K562 (cell line): Measurements from ENCODE around the gene UBE2S. TPM values are rescaled to one million over a fixed set of nuclear protein-coding genes. Genes with fewer than 3 reads are reported as not detected.
A peak's percentile ranks its signal among the peaks of the same experiment; 100 is the strongest.

Experiments
- ATAC-seq: fragments of 200-7000 bp; cut with Tn5 transposase; 3 replicates; pipeline ENCODE4 v1.9.1; 2020; ENCODE audit warnings: moderate library complexity
- BruUV-seq: library from RNA; stranded (reverse); fragments of 400-500 nt; replicated peaks from 2 replicates; lab custom pipeline; 2021; lab: Mats Ljungman, UMichigan
- CTCF ChIA-PET: fragments of 300-600 bp; formaldehyde crosslinking; extraction: SDS; loops from one replicate; lab custom pipeline; 2021; ENCODE audit warnings: low intra/inter-chr PET ratio; lab: Yijun Ruan, JAX
- POLR2A ChIA-PET: fragments of 300-600, 350-650 bp; sonication (Branson Sonifier 250); formaldehyde crosslinking; extraction: SDS; loops from one replicate; lab custom pipeline; 2021; ENCODE audit warnings: antibody characterized with exemption, inconsistent platforms; lab: Yijun Ruan, JAX
- DNase-seq, 4 experiments: peaks; one replicate each; pipeline versions ENCODE4 v3.0.0 to v3.0.0-alpha.2; 2011 to 2018; ENCODE audit warnings: low spot score in 3 of 4, mixed read lengths in 3 of 4; ENCODE audit errors: extremely low read depth in 1 of 4
- FAIRE-seq: peaks from 2 replicates; lab custom pipeline; 2011; peaks lifted over from hg19 to GRCh38; lab: Jason Lieb, UNC
- H2AFZ ChIP-seq: 2 replicates; pipeline ENCODE4 v1.6.0; 2011; ENCODE audit warnings: low read depth, low read length, control low read depth, inconsistent platforms
- H3K27ac ChIP-seq: fragments of 200-600 bp; 3 replicates; pipeline ENCODE4 v1.8.0; 2011; ENCODE audit warnings: low read depth, mild to moderate bottlenecking, control low read depth, inconsistent platforms, low read length, moderate library complexity, mixed read lengths; ENCODE audit errors: extremely low read depth
- H3K27me3 ChIP-seq, 2 experiments: fragments of 300-600 bp in 1 of 2; 2 replicates in 1 of 2; 3 replicates in 1 of 2; pipeline versions ENCODE4 v1.6.0 to v1.8.0; 2011; ENCODE audit warnings: inconsistent platforms in 2 of 2, low read length in 2 of 2, mild to moderate bottlenecking in 1 of 2, mixed read lengths in 1 of 2, moderate library complexity in 1 of 2; ENCODE audit not compliant: control insufficient read depth in 2 of 2, insufficient read depth in 2 of 2
- H3K36me3 ChIP-seq: fragments of 300-600 bp; 3 replicates; pipeline ENCODE4 v1.8.0; 2011; ENCODE audit warnings: mild to moderate bottlenecking, low read length, inconsistent platforms; ENCODE audit not compliant: control insufficient read depth, insufficient read depth
- H3K4me1 ChIP-seq, 2 experiments: fragments of 200-600 bp in 1 of 2; replicated peaks in 1 of 2; 2 replicates in 1 of 2; 3 replicates in 1 of 2; pipeline versions ENCODE4 v1.5.1 to v1.8.0; 2011; ENCODE audit warnings: inconsistent platforms in 2 of 2, low read length in 2 of 2, mild to moderate bottlenecking in 1 of 2, mixed read lengths in 1 of 2, moderate library complexity in 1 of 2; ENCODE audit not compliant: control insufficient read depth in 2 of 2, insufficient read depth in 2 of 2
- H3K4me2 ChIP-seq: 2 replicates; pipeline ENCODE4 v1.6.1; 2011; ENCODE audit warnings: low read length, control low read depth, inconsistent platforms, mixed read lengths; ENCODE audit not compliant: insufficient read depth
- H3K4me3 ChIP-seq: fragments of 200-600 bp; sonication (generic), shearing (Covaris generic); 2 replicates; pipeline ENCODE4 v1.5.1; 2016; ENCODE audit warnings: control low read depth, inconsistent platforms
- H3K79me2 ChIP-seq: fragments of 200-600 bp; 3 replicates; pipeline ENCODE4 v1.8.0; 2011; ENCODE audit warnings: low read length, inconsistent platforms; ENCODE audit not compliant: control insufficient read depth, insufficient read depth
- H3K9ac ChIP-seq, 2 experiments: 2 replicates each; pipeline versions ENCODE4 v1.6.0 to v1.6.1; 2011; ENCODE audit warnings: low read depth in 2 of 2, low read length in 2 of 2, control low read depth in 1 of 2, inconsistent platforms in 1 of 2, mild to moderate bottlenecking in 1 of 2, mixed read lengths in 1 of 2; ENCODE audit not compliant: insufficient read depth in 1 of 2
- H3K9me1 ChIP-seq: one replicate; pipeline ENCODE4 v1.6.0; 2011; ENCODE audit warnings: inconsistent platforms, mild to moderate bottlenecking, low read length, moderate library complexity; ENCODE audit not compliant: control insufficient read depth, insufficient read depth
- H3K9me3 ChIP-seq: replicated peaks from 2 replicates; pipeline ENCODE4 v1.5.1; 2011; ENCODE audit warnings: low read depth, low read length, inconsistent platforms; ENCODE audit not compliant: control insufficient read depth, insufficient read depth
- H4K20me1 ChIP-seq: replicated peaks from 2 replicates; pipeline ENCODE4 v1.6.1; 2011; ENCODE audit warnings: low read length, inconsistent platforms, mixed read lengths; ENCODE audit not compliant: control insufficient read depth, insufficient read depth
- ARID4B ChIP-seq: sonication (generic); formaldehyde crosslinking; IDR thresholded peaks from 2 replicates; pipeline ENCODE4 v1.8.0; 2022; ENCODE audit warnings: mild to moderate bottlenecking, missing genetic modification reagents
- DACH1 ChIP-seq: fragments of 450-650 bp; IDR thresholded peaks from 2 replicates; pipeline ENCODE4 v1.6.1; 2018; ENCODE audit not compliant: partially characterized antibody
- FOXA1 ChIP-seq: fragments of 450-650 bp; IDR thresholded peaks from 2 replicates; pipeline ENCODE4 v1.6.1; 2016; ENCODE audit warnings: mild to moderate bottlenecking, borderline replicate concordance
- SMARCE1 ChIP-seq: fragments of 450-650 bp; IDR thresholded peaks from 2 replicates; pipeline ENCODE4 v1.7.1; 2016; ENCODE audit warnings: mild to moderate bottlenecking
- WGBS: fragments of 100-300 bp; shearing (Covaris generic); methylation state at CpG from one replicate; pipeline ENCODE4 v1.1.6; 2016; ENCODE audit warnings: low coverage, mixed read lengths; ENCODE audit not compliant: insufficient coverage; ENCODE audit errors: missing lambda C conversion rate; 5-methylcytosine and 5-hydroxymethylcytosine counted together
- in situ Hi-C: fragments of 300-500 bp; cut with MboI; formaldehyde crosslinking; loops from 4 replicates; pipeline ENCODE4 v1.15.0; 2018; ENCODE audit warnings: inconsistent platforms, mixed read lengths
- intact Hi-C: fragments of 100-400 bp; cut with micrococcal nuclease; formaldehyde crosslinking; loops from 2 replicates; pipeline ENCODE4 v1.14.2; 2022
- polyA plus RNA-seq, 8 experiments: library from polyadenylated mRNA; depleted of rRNA in 4 of 8; stranded (reverse) in 5 of 8; unstranded in 3 of 8; fragments of >200 nt; fragmentation: Nextera tagmentation in 2 of 8; fragmentation: Illumina TruSeq in 1 of 8; extraction: Ambion mirVana in 2 of 8; extraction: Trizol in 1 of 8; gene quantifications; 2 replicates each; pipeline versions ENCODE4 v1.2.1 to v1.2.3, GENCODE V29; 2011 to 2014; ENCODE audit warnings: inconsistent platforms in 1 of 8, missing spikeins in 1 of 8
- total RNA-seq, 7 experiments: library from RNA; depleted of rRNA in 6 of 7; stranded (reverse); fragments of >200 nt in 6 of 7; fragmentation: Illumina TruSeq in 2 of 7; extraction: Trizol in 2 of 7; gene quantifications; 2 replicates each; pipeline versions ENCODE4 v1.2.1 to v1.2.3, GENCODE V29; 2011 to 2021; ENCODE audit warnings: low replicate concordance in 1 of 7
- TF ChIP-seq, protein P1 (sequence below): fragments of 250-450 bp; sonication (Bioruptor Pico); IDR thresholded peaks from 2 replicates; pipeline ENCODE4 v1.4.0; 2020; ENCODE audit warnings: borderline replicate concordance
- TF ChIP-seq, protein P2 (sequence below): sonication (generic); formaldehyde crosslinking; IDR thresholded peaks from 2 replicates; pipeline ENCODE4 v1.8.1; 2022; ENCODE audit warnings: missing genetic modification reagents

The UBE2S gene
- total and polyA plus RNA-seq, 9 of the 15 experiments (the other 6 are each of a cell fraction or from before 2014, with no cell fraction given), result 1.5 to 1,305 (median 157) TPM

- TF ChIP-seq, protein P1, sequence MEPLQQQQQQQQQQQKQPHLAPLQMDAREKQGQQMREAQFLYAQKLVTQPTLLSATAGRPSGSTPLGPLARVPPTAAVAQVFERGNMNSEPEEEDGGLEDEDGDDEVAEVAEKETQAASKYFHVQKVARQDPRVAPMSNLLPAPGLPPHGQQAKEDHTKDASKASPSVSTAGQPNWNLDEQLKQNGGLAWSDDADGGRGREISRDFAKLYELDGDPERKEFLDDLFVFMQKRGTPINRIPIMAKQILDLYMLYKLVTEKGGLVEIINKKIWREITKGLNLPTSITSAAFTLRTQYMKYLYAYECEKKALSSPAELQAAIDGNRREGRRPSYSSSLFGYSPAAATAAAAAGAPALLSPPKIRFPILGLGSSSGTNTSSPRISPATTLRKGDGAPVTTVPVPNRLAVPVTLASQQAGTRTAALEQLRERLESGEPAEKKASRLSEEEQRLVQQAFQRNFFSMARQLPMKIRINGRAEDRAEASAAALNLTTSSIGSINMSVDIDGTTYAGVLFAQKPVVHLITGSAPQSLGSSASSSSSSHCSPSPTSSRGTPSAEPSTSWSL (CRISPR knock-in tag), result no peak
- no peak for TF ChIP-seq DACH1
- TF ChIP-seq SMARCE1, result no peak
Observed at GRCh38 chr19:55365245-55365644, 42.3 kb downstream of the UBE2S start (continued).

DNA sequence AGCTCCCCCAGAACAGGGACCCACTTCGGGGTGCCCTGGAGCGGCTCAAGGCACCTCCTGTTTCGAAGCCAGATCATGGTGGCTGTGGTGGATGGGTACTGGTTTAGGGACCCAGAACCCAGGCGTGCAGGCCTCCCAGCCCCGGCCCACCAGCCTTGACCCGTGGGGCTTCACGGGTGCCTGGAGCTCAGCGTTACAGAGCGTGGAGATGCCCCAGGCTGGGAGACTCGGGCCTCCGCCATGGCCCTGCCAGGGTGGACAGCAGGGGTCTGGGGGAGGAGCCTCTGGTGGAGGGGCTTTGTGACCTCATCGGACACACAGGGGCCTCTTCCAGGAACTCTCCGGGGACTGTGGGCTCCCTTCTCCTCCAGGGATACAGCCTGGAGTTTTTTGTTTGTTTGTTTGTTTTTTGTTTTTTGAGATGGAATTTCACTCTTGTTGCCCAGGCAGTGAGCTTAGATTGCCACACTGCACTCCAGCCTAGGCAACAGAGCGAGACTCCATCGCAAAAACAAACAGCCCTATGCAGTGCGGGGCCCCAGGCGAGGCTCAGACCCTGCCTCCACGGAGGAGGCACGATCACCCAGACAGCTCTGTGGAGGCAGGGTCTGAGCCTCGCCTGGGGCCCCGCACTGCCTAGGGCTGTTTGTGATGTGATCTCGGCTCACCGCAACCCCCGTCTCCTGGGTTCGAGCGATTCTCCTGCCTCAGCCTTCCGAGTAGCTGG is 44.4 kb downstream of the UBE2S start, which contains the start of gene GARIN5B:
Gene GARIN5B, minus strand, starts transcription at position 271 of the 727 bp plus-strand sequence. Its CDS starts 194 bp downstream, at position 77.
- Histone ChIP-seq H3K9ac (peak within 1 kb of the TSS in 1 of 2 experiments; percentile 74; a peak in 1 of 4 replicates), H3K27me3 (no peaks in the 10 kb centered on the region), H3K27ac (no peak within 1 kb of the TSS), H3K4me2 (no peak within 1 kb of the TSS), H3K36me3 (no peaks in the 10 kb centered on the region), H3K4me1 (peaks cover 0 to 53% of the 10 kb centered on the region in 2 experiments; a peak in 2 of 5 replicates), H3K4me3 (no peak within 1 kb of the TSS), H2AFZ (no peak within 1 kb of the TSS), H3K79me2 (no peaks in the 10 kb centered on the region), H3K9me3 (no peaks in the 10 kb centered on the region), H3K9me1 (no peaks in the 10 kb centered on the region), H4K20me1 (no peaks in the 10 kb centered on the region)
- no peak for DNase-seq
- ATAC-seq, result no peak; the same call in 2 of the 3 replicates
- in situ Hi-C loops, result no loop called here
- POLR2A ChIA-PET, result no interaction called here
- intact Hi-C loops, result no loop called here
- 60% methylated on average over 24 of the region's 27 CpGs for WGBS
- FAIRE-seq, result no peak
- CTCF ChIA-PET, result no interaction called here
- no TSS peak for BruUV-seq
- no peak for TF ChIP-seq ARID4B
- TF ChIP-seq FOXA1, result no peak
- TF ChIP-seq, protein P2, sequence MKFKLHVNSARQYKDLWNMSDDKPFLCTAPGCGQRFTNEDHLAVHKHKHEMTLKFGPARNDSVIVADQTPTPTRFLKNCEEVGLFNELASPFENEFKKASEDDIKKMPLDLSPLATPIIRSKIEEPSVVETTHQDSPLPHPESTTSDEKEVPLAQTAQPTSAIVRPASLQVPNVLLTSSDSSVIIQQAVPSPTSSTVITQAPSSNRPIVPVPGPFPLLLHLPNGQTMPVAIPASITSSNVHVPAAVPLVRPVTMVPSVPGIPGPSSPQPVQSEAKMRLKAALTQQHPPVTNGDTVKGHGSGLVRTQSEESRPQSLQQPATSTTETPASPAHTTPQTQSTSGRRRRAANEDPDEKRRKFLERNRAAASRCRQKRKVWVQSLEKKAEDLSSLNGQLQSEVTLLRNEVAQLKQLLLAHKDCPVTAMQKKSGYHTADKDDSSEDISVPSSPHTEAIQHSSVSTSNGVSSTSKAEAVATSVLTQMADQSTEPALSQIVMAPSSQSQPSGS (CRISPR knock-in tag), result no peak
